ENCODE data around the gene SDK1.

SDK1 gene

GRCh38 chr7:3682028-3682710, 381.1 kb downstream of the SDK1 start:
- no peak for DNase-seq (ENCODE audit: low read depth)
- H3K4me3 ChIP-seq (ENCODE audit: low read length), result no peak overlapping the region
- TF ChIP-seq CTCF (conservative IDR thresholded peaks at IDR 0.05; ENCODE audit: low read length), result no peak

GRCh38 chr7:3683546-3684539, 382.8 kb downstream of the SDK1 start:
- no peak for TF ChIP-seq CTCF (conservative IDR thresholded peaks at IDR 0.05; ENCODE audit: low read length)
- H3K4me3 ChIP-seq (ENCODE audit: low read length), result no peak overlapping the region
- no peak for DNase-seq (ENCODE audit: low read depth)

GRCh38 chr7:3688071-3688470, 387.0 kb downstream of the SDK1 start:
- no peak overlapping the region for H3K4me3 ChIP-seq (ENCODE audit: low read length)
- TF ChIP-seq CTCF (conservative IDR thresholded peaks at IDR 0.05; ENCODE audit: low read length), result no peak
- DNase-seq (ENCODE audit: low read depth), result no peak

- no peak for DNase-seq (ENCODE audit: low read depth)
- H3K4me3 ChIP-seq (ENCODE audit: low read length), result no peak overlapping the region
- TF ChIP-seq CTCF (conservative IDR thresholded peaks at IDR 0.05; ENCODE audit: low read length), result no peak
Observed at GRCh38 chr7:3688842-3689241, 387.8 kb downstream of the SDK1 start.

- DNase-seq (ENCODE audit: low read depth), result no peak
- H3K4me3 ChIP-seq (ENCODE audit: low read length), result no peak overlapping the region
- TF ChIP-seq CTCF (conservative IDR thresholded peaks at IDR 0.05; ENCODE audit: low read length), result no peak
Observed at GRCh38 chr7:3691478-3692158, 390.6 kb downstream of the SDK1 start.

- no peak for TF ChIP-seq CTCF (conservative IDR thresholded peaks at IDR 0.05; ENCODE audit: low read length)
- DNase-seq (ENCODE audit: low read depth), result no peak
- no peak overlapping the region for H3K4me3 ChIP-seq (ENCODE audit: low read length)
Observed at GRCh38 chr7:3695602-3696001, 394.6 kb downstream of the SDK1 start.

Measured in AG10803 (cell line).